Effector memory CD8-positive, alpha-beta T cell (primary cell): Measurements from ENCODE around the gene DESI1.
A peak's percentile ranks its signal among the peaks of the same experiment; 100 is the strongest.

ENCODE experiments used
- ATAC-seq: fragments of 150-1000 bp; cut with Tn5 transposase; replicated peaks from 2 replicates; pipeline ENCODE4 v1.10.0; 2021; ENCODE audit warnings: mild to moderate bottlenecking, moderate library complexity
- DNase-seq, 3 experiments: peaks; one replicate each; pipeline ENCODE4 v3.0.0; 2021
- H3K27ac Mint-ChIP-seq, 2 donors: one replicate each; pipeline ENCODE4 v1.8.0; 2022; ENCODE audit warnings: mild to moderate bottlenecking in 2 of 2, mixed read lengths in 2 of 2, moderate library complexity in 2 of 2
- H3K27me3 Mint-ChIP-seq, 2 donors: one replicate each; pipeline ENCODE4 v1.8.0; 2022; ENCODE audit warnings: mixed read lengths in 2 of 2
- H3K36me3 Mint-ChIP-seq: one replicate; pipeline ENCODE4 v1.8.0; 2022; ENCODE audit warnings: mild to moderate bottlenecking, moderate library complexity, mixed read lengths; ENCODE audit not compliant: insufficient read depth
- H3K4me1 Mint-ChIP-seq, 2 donors: one replicate each; pipeline ENCODE4 v1.8.0; 2022; ENCODE audit warnings: low read depth in 2 of 2, mixed read lengths in 2 of 2
- H3K4me3 Mint-ChIP-seq, 2 donors: one replicate each; pipeline ENCODE4 v1.8.0; 2022; ENCODE audit warnings: mild to moderate bottlenecking in 2 of 2, mixed read lengths in 2 of 2, moderate library complexity in 2 of 2
- H3K9me3 Mint-ChIP-seq, 2 donors: one replicate each; pipeline ENCODE4 v1.8.0; 2022; ENCODE audit warnings: mixed read lengths in 2 of 2

The DESI1 gene

DNA sequence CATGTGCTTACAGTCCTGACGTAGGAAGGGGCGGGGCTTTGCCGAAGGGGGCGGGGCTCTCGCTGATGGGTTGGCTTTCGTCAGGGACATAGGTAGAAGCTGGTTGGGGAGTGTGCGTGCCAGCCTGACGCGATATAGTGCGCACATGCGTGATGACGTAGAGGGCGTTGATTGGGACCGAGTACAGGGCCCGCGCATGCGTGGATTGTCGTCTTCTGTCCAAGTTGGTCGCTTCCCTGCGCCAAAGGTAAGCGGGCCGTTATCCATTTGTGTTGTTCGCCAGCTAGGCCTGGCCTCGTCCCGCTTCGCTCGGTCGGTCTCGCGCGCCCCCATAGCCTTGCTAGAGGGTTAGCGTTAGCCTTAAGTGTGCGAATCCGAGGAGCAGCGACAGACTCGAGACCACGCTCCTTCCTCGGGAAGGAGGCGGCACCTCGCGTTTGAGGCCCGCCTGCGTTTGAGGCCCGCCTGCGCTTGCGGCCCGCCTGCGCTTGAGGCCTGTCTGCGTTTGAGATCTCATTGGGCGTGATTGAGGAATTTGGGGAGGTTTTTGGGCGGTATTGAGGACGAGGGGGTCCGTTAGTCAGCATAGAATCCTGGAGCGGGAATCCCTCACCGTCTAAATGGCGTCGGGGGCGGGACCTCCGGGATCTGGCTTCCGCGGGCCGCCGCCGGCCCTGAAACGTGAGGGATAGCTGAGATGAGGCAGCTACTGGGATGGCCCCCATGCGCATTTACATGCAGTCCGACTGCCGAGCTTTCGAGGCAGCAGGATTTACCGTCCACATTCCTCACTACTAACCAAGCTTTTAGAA is 462 bp upstream of the DESI1 start, which contains the start of gene XRCC6:
XRCC6 (plus strand) TSS at position 197 of the 812 bp plus-strand sequence. CDS start 710 bp downstream, outside the sequence.
- ATAC-seq, result peak; percentile 88
- Mint-ChIP-seq H3K27me3 (no peaks in the 10 kb centered on the region), H3K36me3 (peaks cover 66% of the 10 kb centered on the region), H3K4me3 (peak within 1 kb of the TSS; percentile 91 to 100), H3K4me1 (peaks cover 26 to 30% of the 10 kb centered on the region in 2 donors), H3K27ac (peak within 1 kb of the TSS; percentile 96 to 99), H3K9me3 (no peaks in the 10 kb centered on the region)
- DNase-seq, result peak; percentile 99 to 100 (median 99)

- Mint-ChIP-seq H3K4me3 (peak overlapping the region; percentile 91 to 100), H3K36me3 (peaks cover 54% of the 10 kb centered on the region), H3K9me3 (no peaks in the 10 kb centered on the region), H3K27ac (peak overlapping the region; percentile 96 to 99), H3K4me1 (peaks cover 26 to 30% of the 10 kb centered on the region in 2 donors), H3K27me3 (no peaks in the 10 kb centered on the region)
- ATAC-seq (peak; percentile 14), DNase-seq (peak; percentile 29 to 37 (median 31))
Measured at GRCh38 chr22:41619979-41620588, 759 bp downstream of the DESI1 start.

- ATAC-seq, result no peak
- H3K4me3 Mint-ChIP-seq, result no peak overlapping the region
Measured at GRCh38 chr22:41613456-41613855, 7.4 kb downstream of the DESI1 start.

GRCh38 chr22:41612603-41613306 is 8.1 kb downstream of the DESI1 start:
- peaks cover 9% of the 10 kb centered on the region for H3K36me3 Mint-ChIP-seq
- H3K27ac Mint-ChIP-seq, result no peak overlapping the region

More at GRCh38 chr22:41613456-41613855, 7.4 kb downstream of the DESI1 start:
- Mint-ChIP-seq H3K27me3 (no peaks in the 10 kb centered on the region), H3K27ac (no peak overlapping the region), H3K4me1 (peaks cover 5 to 7% of the 10 kb centered on the region in 2 donors), H3K36me3 (peaks cover 14% of the 10 kb centered on the region), H3K9me3 (no peaks in the 10 kb centered on the region)
- no peak for DNase-seq

DNA sequence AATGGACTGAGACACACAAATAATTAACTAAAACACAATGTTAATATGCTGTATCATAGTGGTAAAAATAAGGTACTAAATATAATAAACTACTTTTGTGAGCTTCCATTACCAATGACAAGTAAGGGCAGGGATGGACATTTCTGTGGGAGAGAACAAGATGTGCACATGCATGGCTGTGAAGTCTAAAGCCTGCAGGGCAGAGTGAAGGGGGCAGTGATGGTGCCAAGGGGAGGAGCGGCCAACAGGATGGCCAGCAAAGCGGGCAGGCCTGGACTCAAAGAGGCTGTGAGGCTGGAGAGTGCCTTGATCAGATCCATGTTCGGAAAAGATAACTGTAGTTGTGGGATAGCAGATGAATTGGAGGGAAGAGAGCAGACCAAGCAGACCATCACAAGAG is 12.5 kb downstream of the DESI1 start:
- Mint-ChIP-seq H3K27me3 (no peaks in the 10 kb centered on the region), H3K27ac (no peak overlapping the region), H3K4me1 (peaks cover 16 to 17% of the 10 kb centered on the region in 2 donors), H3K4me3 (no peak overlapping the region), H3K36me3 (peaks cover 37% of the 10 kb centered on the region), H3K9me3 (no peaks in the 10 kb centered on the region)
- DNase-seq (no peak), ATAC-seq (no peak)

More at GRCh38 chr22:41612603-41613306, 8.1 kb downstream of the DESI1 start:
- Mint-ChIP-seq H3K4me3 (no peak overlapping the region), H3K27me3 (no peaks in the 10 kb centered on the region), H3K4me1 (peaks cover 4% of the 10 kb centered on the region in 2 donors), H3K9me3 (no peaks in the 10 kb centered on the region)
- DNase-seq (no peak), ATAC-seq (no peak)

- Mint-ChIP-seq H3K9me3 (no peaks in the 10 kb centered on the region), H3K4me1 (peaks cover 24 to 30% of the 10 kb centered on the region in 2 donors), H3K36me3 (peaks cover 48% of the 10 kb centered on the region), H3K4me3 (peak overlapping the region; percentile 43 to 63), H3K27ac (peak overlapping the region; percentile 81 to 95), H3K27me3 (no peaks in the 10 kb centered on the region)
- ATAC-seq (peak; percentile 98), DNase-seq (peak; percentile 58 to 69 (median 65))
Measured at GRCh38 chr22:41603873-41604332, 16.9 kb downstream of the DESI1 start.

DNA sequence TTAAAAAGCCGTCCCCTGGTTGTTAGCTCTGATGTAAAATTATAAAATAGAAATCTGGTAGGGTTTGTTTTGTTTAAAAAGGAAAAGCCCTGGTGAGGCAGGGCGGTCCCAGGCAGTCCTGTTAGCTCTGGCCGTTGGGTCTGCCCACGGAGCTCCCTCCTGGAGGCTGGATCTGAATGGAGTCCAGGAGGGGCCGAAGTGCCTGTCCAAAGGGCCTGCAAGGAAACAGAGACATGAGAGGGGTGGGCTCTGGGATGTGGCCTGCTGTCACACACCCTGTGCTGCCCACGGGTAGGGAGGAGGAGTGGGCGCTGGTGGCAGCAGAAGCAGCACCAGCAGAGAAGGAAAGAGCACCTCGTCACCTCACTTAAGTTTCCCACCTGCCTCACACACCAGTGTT is 19.9 kb downstream of the DESI1 start:
- H3K9me3 Mint-ChIP-seq, result no peaks in the 10 kb centered on the region
- no peak overlapping the region for H3K4me3 Mint-ChIP-seq
- H3K36me3 Mint-ChIP-seq, result peaks cover 38% of the 10 kb centered on the region
- no peaks in the 10 kb centered on the region for H3K27me3 Mint-ChIP-seq
- no peak overlapping the region for H3K27ac Mint-ChIP-seq
- H3K4me1 Mint-ChIP-seq, result peaks cover 24 to 29% of the 10 kb centered on the region in 2 donors
- DNase-seq (no peak), ATAC-seq (no peak)

GRCh38 chr22:41598891-41599635 is 21.8 kb downstream of the DESI1 start:
- no peaks in the 10 kb centered on the region for H3K27me3 Mint-ChIP-seq
- peaks cover 16 to 24% of the 10 kb centered on the region in 2 donors for H3K4me1 Mint-ChIP-seq
- peaks cover 22% of the 10 kb centered on the region for H3K36me3 Mint-ChIP-seq
- DNase-seq, result no peak
- ATAC-seq, result no peak
- H3K4me3 Mint-ChIP-seq, result no peak overlapping the region
- H3K9me3 Mint-ChIP-seq, result no peaks in the 10 kb centered on the region
- H3K27ac Mint-ChIP-seq, result no peak overlapping the region

GRCh38 chr22:41598081-41598480 is 22.8 kb downstream of the DESI1 start:
- Mint-ChIP-seq H3K9me3 (no peaks in the 10 kb centered on the region), H3K4me3 (no peak overlapping the region), H3K27me3 (no peaks in the 10 kb centered on the region), H3K4me1 (peaks cover 9 to 16% of the 10 kb centered on the region in 2 donors), H3K36me3 (peaks cover 17% of the 10 kb centered on the region), H3K27ac (no peak overlapping the region)
- DNase-seq (no peak), ATAC-seq (no peak)

GRCh38 chr22:41597635-41597953 is 23.2 kb downstream of the DESI1 start:
- H3K27ac Mint-ChIP-seq, result no peak overlapping the region
- H3K27me3 Mint-ChIP-seq, result no peaks in the 10 kb centered on the region
- DNase-seq, result no peak
- peaks cover 4 to 11% of the 10 kb centered on the region in 2 donors for H3K4me1 Mint-ChIP-seq
- peaks cover 12% of the 10 kb centered on the region for H3K36me3 Mint-ChIP-seq
- no peaks in the 10 kb centered on the region for H3K9me3 Mint-ChIP-seq
- no peak for ATAC-seq
- H3K4me3 Mint-ChIP-seq, result no peak overlapping the region

- Mint-ChIP-seq H3K4me3 (no peak overlapping the region), H3K27me3 (no peaks in the 10 kb centered on the region), H3K36me3 (peaks cover 6% of the 10 kb centered on the region), H3K27ac (no peak overlapping the region), H3K4me1 (peaks cover 0 to 5% of the 10 kb centered on the region in 2 donors), H3K9me3 (no peaks in the 10 kb centered on the region)
- ATAC-seq (peak; percentile 64), DNase-seq (peak in 1 of 3 experiments; percentile 18)
Measured at GRCh38 chr22:41596776-41597634, 23.8 kb downstream of the DESI1 start.

- ATAC-seq (no peak), DNase-seq (no peak)
- Mint-ChIP-seq H3K36me3 (peaks cover 3% of the 10 kb centered on the region), H3K4me1 (peaks cover 0 to 5% of the 10 kb centered on the region in 2 donors), H3K27ac (no peak overlapping the region), H3K4me3 (no peak overlapping the region), H3K9me3 (no peaks in the 10 kb centered on the region), H3K27me3 (no peaks in the 10 kb centered on the region)
Measured at GRCh38 chr22:41595703-41596102, 25.1 kb downstream of the DESI1 start.
